ENCODE data around the gene SLC2A11. TPM values are rescaled to one million over a fixed set of nuclear protein-coding genes. Genes with fewer than 3 reads are reported as not detected.
"Not testable (repeated sequence)": the region's sequence is repeated elsewhere in the genome, so short reads cannot be mapped to it uniquely, and the experiment has no call there.

Gene SLC2A11
- total RNA-seq, 1 donor from 2014 or later, result 5.3 TPM

DNA sequence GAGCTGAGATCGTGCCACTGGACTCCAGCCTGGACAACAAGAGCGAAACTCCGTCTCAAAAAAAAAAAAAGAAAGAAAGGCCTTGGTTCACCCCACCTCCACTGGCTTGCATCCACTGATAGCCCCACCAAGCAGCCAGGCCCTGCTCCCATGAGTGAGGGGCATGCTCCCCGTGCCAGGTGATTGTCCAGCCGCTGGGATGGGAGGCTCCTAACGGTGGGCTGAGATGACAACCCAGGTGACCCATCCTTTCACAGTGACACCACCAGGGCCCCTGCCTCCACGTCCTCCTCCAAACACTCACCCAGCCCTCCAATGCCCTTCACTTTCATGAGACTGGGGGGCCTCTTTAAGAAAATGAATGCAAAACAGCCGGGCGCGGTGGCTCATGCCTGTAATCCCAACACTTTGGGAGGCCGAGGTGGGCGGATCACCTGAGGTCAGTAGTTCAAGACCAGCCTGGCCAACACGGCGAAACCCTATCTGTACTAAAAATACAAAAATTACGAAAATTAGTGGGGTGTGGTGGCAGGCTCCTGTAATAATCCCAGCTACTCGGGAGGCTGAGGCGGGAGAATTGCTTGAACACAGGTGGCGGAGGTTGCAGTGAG, 10.3 kb upstream of the SLC2A11 start:
- no peak for DNase-seq (ENCODE audit: low read depth in 2 of 2)

DNA sequence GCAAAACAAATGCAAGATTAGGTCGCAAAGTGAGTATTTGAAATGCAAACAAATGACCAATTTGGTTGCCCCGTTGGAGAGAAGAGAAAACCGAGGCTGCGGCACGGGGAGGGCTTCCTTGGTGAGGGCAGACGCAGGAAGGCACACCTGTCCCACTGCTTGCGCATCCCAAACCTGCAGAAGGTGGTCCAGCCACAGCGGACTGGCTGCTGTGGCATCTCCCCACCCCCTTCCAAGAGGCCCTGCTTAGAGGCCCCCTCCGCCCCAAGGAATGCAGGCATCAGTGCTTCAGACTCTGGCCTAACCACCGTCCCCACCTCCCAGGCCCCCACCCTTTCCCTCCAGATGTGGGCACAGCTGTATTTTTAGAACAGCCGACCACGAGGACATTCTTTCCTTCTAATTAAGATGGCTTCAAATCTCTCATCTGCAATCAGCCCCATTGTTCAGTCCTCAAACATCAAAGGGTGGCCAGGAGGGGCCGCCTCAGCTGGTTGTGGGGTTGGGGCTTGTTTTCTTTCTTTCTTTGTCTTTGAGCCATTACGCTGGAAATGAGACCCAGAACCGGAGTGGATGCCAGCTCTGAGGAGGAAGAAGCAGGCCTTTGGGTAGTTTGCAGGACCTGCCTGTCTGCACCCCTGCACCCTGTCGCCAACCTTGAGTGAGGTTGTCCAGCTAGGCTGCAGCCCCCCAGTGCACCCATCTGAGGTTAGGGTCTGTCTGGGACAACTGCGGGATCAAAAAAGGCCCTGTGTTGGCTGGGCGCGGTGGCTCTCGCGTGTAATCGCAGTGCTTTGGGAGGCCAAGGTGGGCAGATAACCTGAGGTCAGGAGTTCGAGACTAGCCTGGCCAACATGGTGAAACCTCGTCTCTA, 9.4 kb upstream of the SLC2A11 start:
- no peak for DNase-seq (ENCODE audit: low read depth in 2 of 2)

DNA sequence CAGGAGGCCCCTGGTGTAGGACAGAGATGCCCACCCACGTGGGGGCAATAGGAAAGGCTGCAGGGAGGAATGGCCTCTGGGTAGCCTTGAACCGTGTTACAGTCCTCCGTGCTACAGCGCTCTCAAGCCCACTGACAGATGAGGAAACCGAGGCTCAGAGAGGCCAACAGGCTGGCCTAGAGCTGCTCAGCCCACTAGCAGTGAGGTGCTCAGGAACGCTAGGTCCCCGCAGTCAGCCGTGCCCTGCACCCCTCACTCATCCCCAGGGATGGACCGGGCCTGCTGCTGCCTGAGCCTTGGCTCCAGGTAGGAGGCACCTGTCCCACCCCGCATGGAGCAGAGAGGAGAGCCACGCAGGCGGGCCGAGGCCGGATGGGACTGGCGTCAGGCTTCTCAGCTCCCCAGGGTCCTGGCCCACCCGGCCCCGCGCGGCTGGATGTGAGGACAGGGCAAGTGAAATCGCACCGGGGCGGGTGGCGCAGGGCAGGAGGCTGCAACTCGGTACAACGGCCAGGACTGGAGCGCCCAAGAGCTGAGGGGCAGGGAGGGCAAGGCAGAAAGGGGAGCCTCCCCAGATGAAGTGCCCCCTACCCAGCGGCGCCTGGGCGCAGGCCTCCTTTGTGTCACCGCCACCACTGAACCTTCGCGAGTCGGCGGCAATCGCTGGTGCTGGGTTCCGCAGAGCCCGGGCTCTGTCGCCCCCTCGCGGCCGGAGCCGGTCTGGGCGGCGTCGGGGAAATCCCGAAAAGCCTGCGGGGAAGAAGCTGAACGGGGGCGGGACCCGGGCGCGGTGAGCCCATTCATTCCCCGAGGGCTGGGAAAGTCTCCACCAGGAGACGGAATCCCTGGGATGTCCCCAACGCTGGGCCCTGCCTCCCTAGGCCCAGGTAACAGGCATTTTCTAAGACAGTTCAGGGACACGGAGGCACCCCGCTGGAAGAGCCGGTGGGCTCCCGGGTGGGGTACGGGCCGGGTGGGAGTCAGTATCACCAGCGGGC, 8.4 kb upstream of the SLC2A11 start:
- DNase-seq (ENCODE audit: low read depth in 2 of 2), result peak; percentile 32 to 69

DNA sequence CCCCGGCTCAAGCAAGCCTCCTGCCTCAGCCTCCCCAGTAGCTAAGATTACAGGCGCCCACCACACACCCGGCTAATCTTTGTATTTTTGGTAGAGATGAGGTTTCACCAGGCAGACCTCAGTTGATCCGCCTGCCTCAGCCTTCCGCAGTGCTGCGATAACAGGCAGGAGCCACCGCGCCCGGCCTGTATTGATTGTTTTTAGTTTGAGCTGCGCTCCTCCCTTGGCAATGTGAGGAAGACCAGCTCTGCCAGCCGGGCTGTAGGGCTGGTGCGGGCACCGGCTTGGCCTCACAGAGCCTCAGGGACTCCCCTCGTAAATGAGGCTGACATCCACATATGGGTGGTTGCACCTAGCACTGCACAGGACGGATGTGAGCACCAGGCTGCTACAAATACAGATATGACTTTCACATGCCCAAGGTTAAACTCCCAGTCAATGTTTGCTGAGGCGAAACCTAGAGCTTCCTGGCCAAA, 7.5 kb upstream of the SLC2A11 start:
- DNase-seq (ENCODE audit: low read depth in 2 of 2), result no peak

DNA sequence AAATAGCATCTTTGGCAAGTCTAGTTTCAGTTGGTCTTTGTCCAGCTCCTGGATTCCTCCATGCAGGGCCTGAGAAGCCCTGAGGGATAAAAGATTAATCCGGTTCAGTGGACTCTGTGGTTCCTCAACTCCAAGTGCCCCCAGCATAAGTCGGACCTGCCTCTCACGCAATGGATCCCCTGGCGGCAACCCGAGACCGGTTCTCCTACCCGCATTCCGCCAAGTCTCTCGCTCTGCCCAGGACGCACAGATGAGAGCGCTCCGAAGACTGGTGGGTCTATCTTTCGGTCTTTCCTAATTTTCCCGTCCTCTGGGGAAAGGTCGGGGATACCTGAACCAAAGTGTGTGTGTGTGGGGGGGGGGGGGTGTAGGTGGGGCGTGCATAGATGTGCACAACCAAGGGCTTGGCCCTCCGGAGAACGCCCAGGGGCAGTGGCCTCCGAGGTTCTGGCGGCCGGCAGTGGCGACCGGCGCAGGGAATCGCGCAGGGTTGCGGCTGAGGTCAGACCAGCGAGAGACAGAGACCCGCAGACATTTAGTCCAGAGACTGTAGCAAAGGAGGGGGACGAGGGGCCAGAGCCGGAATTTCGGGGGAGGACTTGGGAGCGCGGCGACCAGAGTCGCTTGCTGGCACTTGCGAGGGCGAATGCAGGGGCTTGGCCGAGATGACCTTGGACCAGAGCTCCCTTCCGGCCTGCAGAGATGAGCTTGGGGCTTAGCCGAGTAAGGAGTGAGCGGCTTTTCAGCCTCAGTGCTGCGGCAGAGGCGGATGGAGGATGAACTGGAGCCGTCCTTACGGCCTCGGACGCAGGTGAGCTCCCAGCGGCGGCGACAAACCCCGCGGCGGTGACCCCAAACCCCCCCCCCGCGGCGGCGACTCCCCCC, 712 bp upstream of the SLC2A11 start:
- peak in 1 of 2 donors; percentile 20 for DNase-seq (ENCODE audit: low read depth in 2 of 2)

DNA sequence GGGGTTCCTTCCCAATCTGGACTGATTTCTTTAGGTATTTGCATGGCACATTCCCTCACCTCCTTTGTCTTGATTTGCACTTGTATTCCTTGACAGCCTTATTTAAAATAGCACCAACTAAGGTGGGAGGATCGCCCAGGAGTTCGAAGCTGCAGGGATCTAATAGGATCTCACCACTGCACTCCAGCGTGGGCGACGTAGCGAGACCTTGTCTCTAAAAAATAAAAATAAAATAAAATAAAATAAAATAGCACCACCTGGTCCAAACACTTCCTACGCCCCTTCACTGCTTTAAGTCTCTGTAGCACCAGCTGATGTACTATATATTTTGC, 775 bp downstream of the SLC2A11 start:
- no peak for DNase-seq (ENCODE audit: low read depth in 2 of 2)

DNA sequence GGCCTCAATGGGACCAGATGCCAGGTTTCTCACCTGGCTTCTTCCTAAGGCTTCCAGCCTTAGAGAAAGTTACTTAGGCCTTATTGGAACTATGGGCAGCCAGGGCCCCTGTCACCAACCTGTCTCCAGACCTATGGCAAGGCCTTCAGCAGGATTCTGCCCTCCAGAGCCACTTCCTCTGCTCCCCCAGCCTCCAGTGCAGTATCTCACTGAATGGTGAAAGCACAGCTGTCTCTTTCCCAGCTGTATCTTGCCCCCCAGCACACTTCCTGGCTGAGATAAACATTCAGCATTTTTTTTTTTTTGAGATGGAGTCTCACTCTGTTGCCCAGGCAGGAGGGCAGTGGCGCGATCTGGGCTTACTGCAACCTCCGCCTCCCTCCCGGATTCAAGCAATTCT, 1.5 kb downstream of the SLC2A11 start:
- DNase-seq (ENCODE audit: low read depth in 2 of 2), result no peak

DNA sequence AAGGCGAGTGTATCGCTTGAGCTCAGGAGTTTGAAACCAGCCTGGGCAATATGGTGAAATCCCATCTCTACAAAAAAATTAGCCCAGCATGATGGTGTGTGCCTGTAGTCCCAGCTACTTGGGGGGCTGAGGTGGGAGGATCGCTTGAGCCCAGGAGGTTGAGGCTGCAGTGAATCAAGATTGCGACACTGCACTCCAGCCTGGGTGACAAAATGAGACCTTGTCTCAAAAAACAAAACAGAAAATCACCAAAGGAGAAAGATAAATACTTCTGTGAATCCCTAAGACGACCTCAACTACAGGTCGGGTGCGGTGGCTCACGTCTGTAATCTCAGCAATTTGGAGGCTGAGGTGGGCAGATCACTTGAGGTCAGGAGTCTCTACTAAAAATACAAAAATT, 2.5 kb downstream of the SLC2A11 start:
- not testable (repeated sequence) for DNase-seq (ENCODE audit: low read depth in 2 of 2)

DNA sequence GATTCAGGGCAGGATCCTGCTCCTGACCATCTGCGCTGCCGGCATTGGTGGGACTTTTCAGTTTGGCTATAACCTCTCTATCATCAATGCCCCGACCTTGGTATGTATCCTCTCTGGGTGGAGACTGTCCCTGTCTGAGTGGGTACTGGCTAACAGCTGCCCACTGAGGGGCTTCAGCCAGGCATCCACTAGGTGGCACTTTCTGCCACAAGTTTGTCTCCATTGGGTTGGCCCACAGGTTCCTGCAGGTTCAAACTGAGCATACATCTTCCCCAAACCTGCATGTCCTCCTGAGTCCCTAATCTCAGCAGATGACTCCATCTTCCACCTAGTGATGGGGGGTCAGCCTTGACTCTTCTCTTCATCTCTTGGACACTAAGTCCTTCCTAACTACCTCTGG, 4.4 kb downstream of the SLC2A11 start:
- peak; percentile 46 to 70 for DNase-seq (ENCODE audit: low read depth in 2 of 2)

DNA sequence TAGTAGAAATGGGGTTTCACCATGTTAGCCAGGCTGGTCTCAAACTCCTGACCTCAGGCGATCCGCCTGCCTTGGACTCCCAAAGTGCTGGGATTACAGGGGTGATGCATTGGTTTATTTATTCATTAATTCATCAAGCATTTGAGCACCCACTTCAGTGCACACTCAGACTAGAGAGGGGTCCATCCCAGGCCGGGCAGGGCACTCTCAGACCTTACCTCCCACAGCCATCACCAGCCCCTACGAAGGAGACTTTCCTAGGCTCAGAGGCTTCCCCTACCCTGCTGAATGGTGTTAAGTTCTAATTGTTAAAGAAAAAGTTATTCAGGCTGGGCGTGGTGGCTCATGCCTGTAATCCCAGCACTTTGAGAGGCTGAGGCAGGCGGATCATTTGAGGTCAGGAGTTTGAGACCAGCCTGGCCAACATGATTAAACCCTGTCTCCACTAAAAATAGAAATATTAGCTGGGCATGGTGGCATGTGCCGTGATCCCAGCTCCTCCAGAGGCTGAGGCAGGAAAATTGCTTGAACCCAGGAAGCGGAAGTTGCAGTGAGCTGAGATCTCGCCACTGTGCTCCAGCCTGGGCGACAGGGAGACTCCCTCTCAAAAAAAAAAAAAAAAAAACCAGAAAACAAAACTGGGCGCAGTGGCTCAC, 7.0 kb downstream of the SLC2A11 start:
- DNase-seq (ENCODE audit: low read depth in 2 of 2), result not testable (repeated sequence)

DNA sequence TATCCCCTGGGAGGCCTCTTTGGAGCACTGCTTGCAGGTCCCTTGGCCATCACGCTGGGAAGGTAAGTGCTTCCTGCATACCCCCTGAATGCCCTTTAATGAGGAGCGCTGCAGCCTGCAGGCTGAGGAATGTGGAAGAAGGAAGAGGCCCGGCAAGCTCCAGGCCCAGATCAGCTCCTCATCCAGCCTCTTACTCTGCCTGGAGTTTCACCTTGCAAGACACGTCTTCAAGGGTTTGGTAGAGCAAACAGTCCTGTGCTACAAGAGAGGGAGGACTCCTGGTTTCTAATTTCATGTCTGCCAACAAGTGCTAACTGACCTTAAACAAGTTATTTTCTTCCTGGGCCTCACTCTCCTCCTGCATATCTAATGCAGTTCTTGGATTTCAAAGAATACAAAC, 10.9 kb downstream of the SLC2A11 start:
- no peak for DNase-seq (ENCODE audit: low read depth in 2 of 2)

DNA sequence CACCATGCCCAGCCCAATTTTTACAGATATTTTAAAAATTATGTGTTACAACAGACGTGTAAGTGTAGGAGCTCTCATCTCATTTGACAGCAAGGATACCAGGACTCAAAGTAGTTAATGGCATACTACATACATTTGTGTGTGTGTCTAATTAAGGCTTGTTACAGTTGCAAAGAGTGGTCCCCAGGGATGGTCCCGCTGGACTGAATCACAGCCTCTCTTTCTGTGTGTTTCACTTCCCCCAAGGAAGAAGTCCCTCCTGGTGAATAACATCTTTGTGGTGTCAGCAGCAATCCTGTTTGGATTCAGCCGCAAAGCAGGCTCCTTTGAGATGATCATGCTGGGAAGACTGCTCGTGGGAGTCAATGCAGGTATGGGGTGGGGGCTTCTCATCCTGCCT, 17.2 kb downstream of the SLC2A11 start:
- no peak for DNase-seq (ENCODE audit: low read depth in 2 of 2)

DNA sequence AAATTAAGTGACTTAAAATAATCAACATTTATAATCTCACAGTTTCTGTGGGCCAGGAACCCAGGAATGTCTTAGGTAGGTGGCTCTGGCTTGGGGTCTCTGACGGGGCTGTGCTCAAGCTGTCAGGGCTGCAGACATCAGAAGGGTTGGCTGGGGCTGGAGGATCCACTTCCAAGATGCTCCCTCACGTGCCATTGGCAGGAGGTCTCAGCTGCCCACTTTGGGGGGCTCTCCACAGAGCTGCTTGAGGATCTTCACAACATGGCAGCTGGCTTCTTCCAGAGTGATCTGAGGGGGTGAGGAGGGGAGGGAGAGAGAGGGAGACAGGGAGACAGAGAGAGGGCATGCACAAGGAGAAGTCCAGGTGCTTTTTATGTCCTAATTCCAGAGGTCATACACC, 18.1 kb downstream of the SLC2A11 start:
- DNase-seq (ENCODE audit: low read depth in 2 of 2), result no peak

DNA sequence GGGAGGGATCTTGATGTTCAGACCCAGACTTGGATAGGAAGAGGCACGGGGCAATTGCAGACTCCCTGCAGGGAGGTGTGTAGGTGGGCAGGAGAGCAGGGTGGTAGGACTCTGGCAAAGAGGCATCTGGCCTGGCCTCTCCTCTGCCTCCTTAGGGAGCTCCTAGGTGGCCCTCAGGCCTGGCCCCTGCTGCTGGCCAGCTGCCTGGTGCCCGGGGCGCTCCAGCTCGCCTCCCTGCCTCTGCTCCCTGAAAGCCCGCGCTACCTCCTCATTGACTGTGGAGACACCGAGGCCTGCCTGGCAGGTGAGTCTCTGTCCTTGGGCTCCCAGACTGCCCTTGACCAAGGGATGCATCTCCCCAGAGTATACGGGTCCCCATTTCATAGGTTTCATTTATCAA, 19.9 kb downstream of the SLC2A11 start:
- no peak for DNase-seq (ENCODE audit: low read depth in 2 of 2)

DNA sequence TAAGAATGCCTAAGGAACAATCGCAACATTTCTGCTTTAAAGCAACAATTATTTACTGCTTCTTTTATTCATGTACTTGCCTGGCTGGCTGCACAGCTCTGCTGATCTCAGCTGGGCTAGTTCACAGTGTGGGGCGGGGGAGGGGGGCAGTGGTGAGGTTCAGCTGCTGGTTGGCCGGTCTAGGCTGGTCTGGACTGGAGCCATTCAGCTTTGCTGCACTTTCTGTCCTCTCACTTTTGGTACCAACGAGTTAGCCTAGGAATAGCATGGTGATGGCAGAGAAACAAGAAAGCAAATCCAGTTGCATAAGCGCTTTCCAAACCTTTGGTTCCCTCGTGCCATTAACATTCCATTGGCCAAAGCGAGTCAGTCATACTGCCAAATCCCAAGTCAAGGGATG, 20.5 kb downstream of the SLC2A11 start:
- no peak for DNase-seq (ENCODE audit: low read depth in 2 of 2)

DNA sequence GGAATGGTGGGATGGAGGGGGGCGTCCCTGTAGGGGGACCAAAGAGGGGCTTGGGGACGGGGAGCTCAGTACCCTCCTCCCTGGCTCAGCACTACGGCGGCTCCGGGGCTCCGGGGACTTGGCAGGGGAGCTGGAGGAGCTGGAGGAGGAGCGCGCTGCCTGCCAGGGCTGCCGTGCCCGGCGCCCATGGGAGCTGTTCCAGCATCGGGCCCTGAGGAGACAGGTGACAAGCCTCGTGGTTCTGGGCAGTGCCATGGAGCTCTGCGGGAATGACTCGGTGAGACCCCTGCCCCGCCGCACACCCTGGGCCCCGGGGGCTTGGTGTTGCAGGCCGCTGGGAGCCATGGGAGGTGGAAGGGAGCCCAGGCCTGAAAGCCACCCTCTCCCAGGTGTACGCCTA, 24.7 kb downstream of the SLC2A11 start:
- DNase-seq (ENCODE audit: low read depth in 2 of 2), result no peak

DNA sequence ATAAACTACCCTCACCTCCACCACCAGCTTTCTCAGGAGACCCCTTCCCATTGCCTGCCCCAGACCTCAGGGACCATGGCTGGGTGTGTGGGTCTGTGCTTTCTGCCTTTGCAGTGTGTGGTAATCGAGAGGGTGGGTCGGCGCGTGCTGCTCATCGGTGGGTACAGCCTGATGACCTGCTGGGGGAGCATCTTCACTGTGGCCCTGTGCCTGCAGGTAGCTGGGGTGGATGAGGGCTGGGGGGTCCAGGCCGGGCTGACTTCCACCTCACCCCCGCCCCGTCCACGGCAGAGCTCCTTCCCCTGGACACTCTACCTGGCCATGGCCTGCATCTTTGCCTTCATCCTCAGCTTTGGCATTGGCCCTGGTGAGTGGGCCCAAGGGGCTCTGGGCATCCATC, 26.0 kb downstream of the SLC2A11 start:
- DNase-seq (ENCODE audit: low read depth in 2 of 2), result no peak

DNA sequence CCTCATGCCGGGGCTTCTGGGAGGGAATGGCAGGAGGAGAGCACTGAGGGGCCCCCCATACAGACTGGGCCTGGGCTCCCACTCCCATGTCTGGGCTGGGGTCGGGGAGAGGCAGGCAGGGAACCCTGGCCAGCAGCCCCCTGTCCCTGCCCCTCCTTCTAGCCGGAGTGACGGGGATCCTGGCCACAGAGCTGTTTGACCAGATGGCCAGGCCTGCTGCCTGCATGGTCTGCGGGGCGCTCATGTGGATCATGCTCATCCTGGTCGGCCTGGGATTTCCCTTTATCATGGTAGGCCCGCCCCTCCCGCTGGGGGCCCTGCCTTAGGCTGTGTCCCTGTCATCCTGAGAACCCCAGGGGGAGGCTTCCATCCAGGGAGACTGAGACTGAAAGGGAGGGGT, 26.5 kb downstream of the SLC2A11 start:
- no peak for DNase-seq (ENCODE audit: low read depth in 2 of 2)

DNA sequence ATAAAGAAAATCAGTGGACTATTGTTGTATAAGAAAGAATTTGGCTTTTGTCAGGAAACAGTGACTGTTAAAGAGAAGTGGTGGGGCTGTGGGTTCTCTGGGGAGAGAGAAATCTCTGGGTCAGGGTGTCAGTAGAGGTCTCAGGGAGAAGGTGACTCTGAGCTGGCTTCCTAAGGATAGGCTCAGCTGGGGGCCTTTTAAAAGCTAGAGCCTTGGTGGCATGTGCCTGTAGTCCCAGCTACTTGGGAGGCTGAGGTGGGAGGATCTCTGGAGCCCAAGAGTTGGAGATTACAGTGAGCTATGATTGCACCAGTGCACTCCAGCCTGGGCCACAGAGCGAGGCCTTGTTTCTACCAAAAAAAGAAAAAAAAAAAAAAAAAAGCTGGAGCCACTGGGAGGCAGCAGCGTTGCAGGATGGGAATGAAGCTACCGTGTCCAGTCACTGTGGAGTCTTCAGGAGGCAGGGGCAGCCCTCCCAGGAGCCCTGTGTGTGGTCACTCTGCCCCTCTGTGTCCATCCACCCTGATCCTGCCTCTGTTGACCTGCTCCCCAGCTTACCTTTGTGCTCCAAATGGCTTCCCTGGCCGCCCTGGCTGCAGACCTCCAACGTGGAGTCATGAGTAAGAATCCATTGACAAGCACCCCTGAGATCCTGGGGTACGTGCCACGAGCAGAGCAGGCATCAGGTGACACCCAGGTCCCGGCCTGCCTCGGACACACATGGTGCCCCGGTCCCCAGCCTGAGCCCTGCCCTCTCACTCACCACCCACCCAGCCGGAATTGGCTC, 31.1 kb downstream of the SLC2A11 start:
- DNase-seq (ENCODE audit: low read depth in 2 of 2), result peak in 1 of 2 donors; percentile 18

DNA sequence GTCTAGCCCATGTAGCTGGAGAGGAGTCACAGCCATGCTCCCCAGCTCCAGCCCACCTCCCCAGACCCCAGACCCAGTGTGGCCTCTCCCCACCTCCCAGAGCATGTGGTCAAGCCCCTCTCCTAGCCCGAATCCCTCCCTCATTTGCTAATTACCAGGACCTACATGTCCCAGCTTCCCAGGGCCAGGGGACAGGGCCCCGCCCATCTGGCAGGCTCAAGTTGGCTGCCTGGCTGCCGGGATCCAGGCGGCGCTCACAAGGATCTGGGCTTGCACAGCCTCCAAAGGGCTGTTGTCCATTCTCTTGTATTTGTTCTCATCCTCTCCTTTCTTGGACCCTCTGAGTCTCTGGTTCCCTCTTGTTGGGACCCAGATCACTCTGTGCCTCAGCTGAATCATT, 31.9 kb downstream of the SLC2A11 start:
- DNase-seq (ENCODE audit: low read depth in 2 of 2), result no peak
